Measurements from ENCODE around the gene NFKB2.
A peak's percentile ranks its signal among the peaks of the same experiment; 100 is the strongest.

The NFKB2 gene

GRCh38 chr10:102408131-102408727 lies 12.7 kb downstream of the NFKB2 start:
- no peak overlapping the region for H3K27ac ChIP-seq (ENCODE audit: extremely low read depth, low read depth, low read length)
- H3K4me1 ChIP-seq (ENCODE audit: control insufficient read depth, insufficient read depth, low read length): no peaks in the 10 kb centered on the region; the same call in 1 of the 2 replicates
- POLR2A ChIA-PET: no interaction called here
- CTCF ChIA-PET: interaction anchor here (0.5 to 7.2 kb wide), 4 partner anchors 9 to 179 kb away, joined by 3 to 41 read pairs (median 4); no protein-coding TSS in a partner anchor
- no peaks in the 10 kb centered on the region for H3K36me3 ChIP-seq (ENCODE audit: control insufficient read depth in 2 of 2, insufficient read depth in 1 of 2, low read length in 2 of 2)
- TF ChIP-seq EGR2 (tag by site-specific recombination; IDR thresholded peaks at IDR 0.05; ENCODE audit: low read depth) (peak; percentile 5; the same call in 1 of the 2 replicates), ZNF777 (tag by site-specific recombination; IDR thresholded peaks at IDR 0.05; ENCODE audit: borderline replicate concordance) (no peak), ZNF629 (tag by site-specific recombination; IDR thresholded peaks at IDR 0.05) (no peak), KLF9 (tag by site-specific recombination; IDR thresholded peaks at IDR 0.05; ENCODE audit: low read depth) (peak; percentile 49), GLIS2 (tag by site-specific recombination; IDR thresholded peaks at IDR 0.05) (0 out of 2 replicates have a peak, but pooled peaks have one; percentile 40)
- no peaks in the 10 kb centered on the region for H3K9me3 ChIP-seq (ENCODE audit: control insufficient read depth, insufficient read depth, low read depth, low read length)
- H3K4me3 ChIP-seq (ENCODE audit: low read depth, low read length): no peak overlapping the region

- Histone ChIP-seq H3K27ac (ENCODE audit: extremely low read depth, low read depth, low read length) (no peak overlapping the region), H3K9me3 (ENCODE audit: control insufficient read depth, insufficient read depth, low read depth, low read length) (no peaks in the 10 kb centered on the region), H3K4me1 (ENCODE audit: control insufficient read depth, insufficient read depth, low read length) (no peaks in the 10 kb centered on the region; the same call in 1 of the 2 replicates), H3K4me3 (ENCODE audit: low read depth, low read length) (peak overlapping the region; percentile 28), H3K36me3 (ENCODE audit: control insufficient read depth in 2 of 2, insufficient read depth in 1 of 2, low read length in 2 of 2) (no peaks in the 10 kb centered on the region)
- ChIA-PET CTCF (interaction anchor here (0.6 to 4.5 kb wide), 3 partner anchors 7 to 13 kb away, joined by 3 to 28 read pairs (median 4); partner anchors contain the start of gene NFKB2), POLR2A (interaction anchor here (1.0 to 1.3 kb wide), 2 partner anchors 10 to 12 kb away, joined by 3 to 4 read pairs; no protein-coding TSS in a partner anchor)
- TF ChIP-seq KLF7 (tag by site-specific recombination; IDR thresholded peaks at IDR 0.05; ENCODE audit: borderline replicate concordance) (no peak), MEIS1 (CRISPR knock-in tag; IDR thresholded peaks at IDR 0.05; ENCODE audit: borderline replicate concordance) (no peak), ZBTB11 (tag by site-specific recombination; conservative IDR thresholded peaks at IDR 0.05; ENCODE audit: low read depth) (no peak), KLF1 (tag by site-specific recombination; IDR thresholded peaks at IDR 0.05) (peak; percentile 76), ZNF449 (tag by site-specific recombination; IDR thresholded peaks at IDR 0.05) (peak; percentile 86), KLF17 (tag by site-specific recombination; IDR thresholded peaks at IDR 0.05) (0 out of 2 replicates have a peak, but pooled peaks have one; percentile 14), PRDM2 (tag by site-specific recombination; IDR thresholded peaks at IDR 0.05; ENCODE audit: borderline replicate concordance) (no peak), ZNF37A (tag by site-specific recombination; IDR thresholded peaks at IDR 0.05) (no peak), ZFP3 (tag by site-specific recombination; IDR thresholded peaks at IDR 0.05; ENCODE audit: low read depth) (no peak), ZNF548 (tag by site-specific recombination; IDR thresholded peaks at IDR 0.05) (no peak), ZBTB7A (tag by site-specific recombination; IDR thresholded peaks at IDR 0.05; ENCODE audit: low read depth) (peak; percentile 32; the same call in 1 of the 2 replicates), EGR2 (tag by site-specific recombination; IDR thresholded peaks at IDR 0.05; ENCODE audit: low read depth) (peak; percentile 85), ZNF221 (tag by site-specific recombination; IDR thresholded peaks at IDR 0.05; ENCODE audit: borderline replicate concordance) (no peak), ZNF350 (tag by site-specific recombination; IDR thresholded peaks at IDR 0.05) (no peak), MYNN (tag by site-specific recombination; IDR thresholded peaks at IDR 0.05; ENCODE audit: borderline replicate concordance) (no peak), ZNF335 (tag by site-specific recombination; conservative IDR thresholded peaks at IDR 0.05) (no peak)
Measured at GRCh38 chr10:102408728-102409603, 13.5 kb downstream of the NFKB2 start.
